Muscle layer of colon (tissue), 2 donors: ENCODE measurements around the gene IFNG.

ENCODE experiments used
- H3K27ac ChIP-seq: one replicate; pipeline ENCODE4 v1.7.0; 2013; ENCODE audit warnings: low read depth, mild to moderate bottlenecking, low read length, moderate library complexity
- H3K27me3 ChIP-seq, 2 donors: one replicate each; pipeline ENCODE4 v1.7.0; 2013; ENCODE audit warnings: low read length in 2 of 2, mild to moderate bottlenecking in 2 of 2; ENCODE audit not compliant: insufficient read depth in 2 of 2, control insufficient read depth in 1 of 2
- H3K36me3 ChIP-seq: one replicate; pipeline ENCODE4 v1.7.0; 2013; ENCODE audit warnings: mild to moderate bottlenecking, low read length; ENCODE audit not compliant: insufficient read depth
- H3K4me1 ChIP-seq: one replicate; pipeline ENCODE4 v1.7.0; 2013; ENCODE audit warnings: mild to moderate bottlenecking, low read length; ENCODE audit not compliant: insufficient read depth
- H3K4me3 ChIP-seq, 2 donors: one replicate each; pipeline ENCODE4 v1.7.0; 2013; ENCODE audit warnings: low read length in 2 of 2, low read depth in 1 of 2, mild to moderate bottlenecking in 1 of 2, moderate library complexity in 1 of 2
- H3K9ac ChIP-seq: one replicate; pipeline ENCODE4 v1.7.0; 2013; ENCODE audit warnings: low read length
- H3K9me3 ChIP-seq: one replicate; pipeline ENCODE4 v1.7.0; 2013; ENCODE audit warnings: mild to moderate bottlenecking, low read length
- donor health status: abdominal sarcoma.
- donor health status: Adenocarcinoma of cecum.

The IFNG gene

DNA sequence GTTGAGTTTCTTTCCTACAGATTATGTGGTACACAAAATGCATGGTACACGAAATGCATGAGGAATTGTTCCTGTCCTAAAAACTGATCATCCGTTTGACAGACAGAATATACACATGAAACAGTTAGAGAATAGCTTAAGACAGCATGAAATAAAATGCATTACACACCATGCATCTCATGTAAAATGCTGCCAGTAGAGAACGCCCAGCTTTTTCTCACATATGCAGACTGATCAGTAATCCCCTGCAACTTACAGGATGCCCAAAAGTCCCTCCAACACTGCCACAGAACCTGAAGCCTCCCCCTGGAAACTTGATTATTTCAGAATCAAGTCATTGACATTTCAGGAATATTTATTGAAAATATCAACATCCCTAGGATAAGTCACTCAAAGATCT, 24.0 kb downstream of the IFNG start:
- Histone ChIP-seq H3K27ac (no peak overlapping the region), H3K4me3 (no peak overlapping the region), H3K4me1 (no peaks in the 10 kb centered on the region)

DNA sequence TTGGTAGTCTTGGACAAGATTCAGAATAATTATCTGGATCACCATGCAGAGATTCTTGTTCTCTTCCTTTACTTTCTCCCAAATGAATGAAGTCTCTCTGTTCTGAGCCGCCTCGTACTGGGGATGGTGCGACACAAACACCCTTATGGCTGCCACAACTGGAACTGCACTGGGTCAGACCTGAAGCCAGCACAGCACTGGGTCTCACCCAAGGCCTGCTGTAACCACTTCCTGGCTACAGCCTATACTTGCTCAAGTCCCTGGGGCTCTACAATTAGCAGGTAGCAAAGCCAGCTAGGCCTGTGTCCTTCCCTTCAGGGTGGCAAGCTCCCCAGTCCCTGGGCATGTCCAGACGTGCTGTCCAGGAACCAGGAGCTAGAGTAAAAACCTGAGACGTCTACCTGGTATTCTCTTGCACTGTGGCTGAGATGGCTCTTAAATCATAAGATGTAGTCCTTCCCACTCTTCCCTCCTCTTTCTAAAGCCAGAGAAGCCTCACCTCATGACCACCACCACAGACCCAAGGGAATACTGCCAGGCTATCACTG, 27.6 kb downstream of the IFNG start:
- no peaks in the 10 kb centered on the region for H3K27me3 ChIP-seq
- H3K9ac ChIP-seq, result no peak overlapping the region
- no peak overlapping the region for H3K4me3 ChIP-seq
- no peak overlapping the region for H3K27ac ChIP-seq
- no peaks in the 10 kb centered on the region for H3K9me3 ChIP-seq
- H3K4me1 ChIP-seq, result no peaks in the 10 kb centered on the region
- H3K36me3 ChIP-seq, result no peaks in the 10 kb centered on the region

More for the DNA sequence above, 24.0 kb downstream of the IFNG start:
- Histone ChIP-seq H3K27me3 (no peaks in the 10 kb centered on the region), H3K9me3 (no peaks in the 10 kb centered on the region), H3K36me3 (no peaks in the 10 kb centered on the region), H3K9ac (no peak overlapping the region)

DNA sequence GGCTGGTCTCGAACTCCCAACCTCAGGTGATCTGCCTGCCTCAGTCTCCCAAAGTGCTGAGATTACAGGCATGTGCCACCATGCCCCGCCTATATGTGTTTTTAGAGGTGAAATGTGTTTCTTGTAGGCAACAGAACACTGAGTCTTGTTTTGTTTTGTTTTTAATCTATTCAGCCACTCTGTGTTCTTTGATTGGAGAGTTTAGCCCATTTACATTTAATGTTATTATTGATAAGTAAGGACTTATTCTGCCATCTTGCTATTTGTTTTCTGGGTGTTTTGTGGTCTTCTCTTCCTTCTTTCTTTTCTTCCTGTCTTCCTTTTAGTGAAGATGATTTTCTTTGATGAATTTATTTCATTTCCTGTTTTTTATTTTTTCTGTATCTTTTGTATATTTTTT, 29.6 kb downstream of the IFNG start:
- Histone ChIP-seq H3K27me3 (no peaks in the 10 kb centered on the region), H3K4me3 (no peak overlapping the region), H3K9me3 (no peaks in the 10 kb centered on the region), H3K27ac (no peak overlapping the region), H3K36me3 (no peaks in the 10 kb centered on the region), H3K9ac (no peak overlapping the region), H3K4me1 (no peaks in the 10 kb centered on the region)

DNA sequence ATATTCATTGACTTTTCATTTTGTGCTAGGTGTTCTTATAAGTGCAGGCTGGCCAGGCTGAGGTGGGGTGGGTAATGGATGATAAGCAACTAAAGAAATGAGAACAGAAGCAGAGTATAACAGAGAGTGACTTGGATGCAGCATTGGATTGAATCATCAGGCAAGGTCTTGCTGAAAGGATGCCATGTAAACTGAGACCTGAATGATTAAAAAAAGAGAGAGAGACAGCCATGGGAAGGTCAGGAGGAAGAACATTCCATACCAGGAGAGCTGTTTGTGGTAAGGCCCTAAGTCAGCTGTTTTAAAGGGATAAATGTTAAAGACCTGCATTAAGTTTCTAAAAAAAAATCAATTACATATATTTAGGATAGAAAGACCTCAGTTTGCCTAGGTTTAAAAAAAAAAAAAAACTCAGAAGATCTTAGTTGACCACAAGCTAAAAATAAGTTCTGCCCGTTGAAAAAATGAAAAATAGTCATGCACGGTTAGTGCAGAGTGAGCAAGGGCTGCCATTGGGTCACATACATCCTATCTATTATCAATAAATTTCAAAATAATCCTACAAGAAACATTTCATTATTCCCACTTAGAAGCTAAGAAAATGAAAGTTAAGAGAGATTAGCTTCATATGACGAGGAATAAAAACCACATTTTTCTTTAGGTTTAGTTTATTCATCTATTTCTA, 37.2 kb downstream of the IFNG start:
- Histone ChIP-seq H3K4me1 (no peaks in the 10 kb centered on the region), H3K9me3 (no peaks in the 10 kb centered on the region), H3K4me3 (no peak overlapping the region), H3K9ac (no peak overlapping the region), H3K36me3 (no peaks in the 10 kb centered on the region), H3K27me3 (no peaks in the 10 kb centered on the region), H3K27ac (no peak overlapping the region)

DNA sequence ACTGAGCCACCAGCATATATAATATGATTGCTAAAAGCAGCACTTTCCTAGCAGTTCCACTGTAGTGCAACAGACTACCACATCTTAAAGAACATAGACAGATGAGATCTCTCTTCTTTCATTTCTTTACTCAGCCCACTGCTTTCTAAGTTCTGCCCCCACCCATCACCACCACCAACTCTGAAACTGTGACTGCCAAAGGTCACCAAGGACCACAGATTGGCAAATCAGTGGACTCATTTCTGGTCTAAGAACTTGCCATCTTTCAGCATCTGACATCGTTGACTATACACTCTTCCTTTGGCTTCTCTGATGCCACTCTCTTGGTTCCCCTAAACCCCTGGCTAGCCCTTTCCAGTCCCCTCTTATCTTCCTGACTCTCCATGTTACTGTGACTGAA, 38.4 kb downstream of the IFNG start:
- H3K36me3 ChIP-seq, result no peaks in the 10 kb centered on the region
- no peak overlapping the region for H3K4me3 ChIP-seq
- H3K9ac ChIP-seq, result no peak overlapping the region
- no peaks in the 10 kb centered on the region for H3K4me1 ChIP-seq
- no peak overlapping the region for H3K27ac ChIP-seq
- H3K27me3 ChIP-seq, result no peaks in the 10 kb centered on the region
- H3K9me3 ChIP-seq, result no peaks in the 10 kb centered on the region

DNA sequence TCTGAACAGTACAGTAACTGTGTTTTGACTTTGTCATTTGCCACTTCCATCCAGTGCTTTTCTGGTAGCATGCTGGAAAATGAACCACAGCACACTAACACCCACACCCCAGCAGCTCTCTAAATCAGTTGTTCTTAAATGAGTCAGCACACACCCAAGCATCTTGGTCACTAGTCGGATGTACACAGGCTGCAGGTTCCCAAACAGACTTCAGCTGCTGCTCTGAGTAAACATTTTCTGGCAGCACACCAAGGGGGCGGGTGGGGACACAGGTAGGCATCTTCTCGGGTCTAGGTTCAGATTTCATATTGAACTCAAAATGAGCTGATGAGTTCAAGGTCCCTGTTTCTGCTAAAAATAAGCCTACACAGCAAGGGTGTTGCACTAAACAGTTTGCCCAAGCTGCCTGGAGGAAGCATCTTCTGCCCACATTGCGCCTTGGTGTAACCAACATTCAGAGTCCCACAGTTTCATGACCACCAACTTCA, 39.8 kb downstream of the IFNG start:
- Histone ChIP-seq H3K4me3 (no peak overlapping the region), H3K27me3 (no peaks in the 10 kb centered on the region), H3K9ac (no peak overlapping the region), H3K9me3 (no peaks in the 10 kb centered on the region), H3K4me1 (no peaks in the 10 kb centered on the region), H3K27ac (no peak overlapping the region), H3K36me3 (no peaks in the 10 kb centered on the region)

DNA sequence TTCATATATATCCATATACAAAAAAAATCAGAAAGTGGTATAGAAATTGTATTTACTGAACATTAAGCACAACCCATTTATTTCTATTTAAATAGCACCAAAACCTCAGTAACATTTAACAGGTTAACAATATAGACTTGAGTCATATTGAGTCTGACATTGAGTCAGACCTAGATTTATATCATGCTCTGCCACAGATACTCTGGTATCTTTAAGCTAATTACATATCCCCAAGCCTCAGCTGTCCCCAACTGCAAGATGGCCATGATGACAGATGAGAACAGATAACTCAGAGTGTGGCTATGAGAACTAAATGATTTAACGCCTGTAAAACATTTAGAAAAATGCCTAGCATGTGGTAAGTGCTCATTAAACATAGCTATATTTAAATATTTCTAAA, 40.3 kb downstream of the IFNG start:
- no peaks in the 10 kb centered on the region for H3K9me3 ChIP-seq
- no peak overlapping the region for H3K9ac ChIP-seq
- H3K4me1 ChIP-seq, result no peaks in the 10 kb centered on the region
- no peaks in the 10 kb centered on the region for H3K36me3 ChIP-seq
- no peak overlapping the region for H3K4me3 ChIP-seq
- no peak overlapping the region for H3K27ac ChIP-seq
- no peaks in the 10 kb centered on the region for H3K27me3 ChIP-seq

DNA sequence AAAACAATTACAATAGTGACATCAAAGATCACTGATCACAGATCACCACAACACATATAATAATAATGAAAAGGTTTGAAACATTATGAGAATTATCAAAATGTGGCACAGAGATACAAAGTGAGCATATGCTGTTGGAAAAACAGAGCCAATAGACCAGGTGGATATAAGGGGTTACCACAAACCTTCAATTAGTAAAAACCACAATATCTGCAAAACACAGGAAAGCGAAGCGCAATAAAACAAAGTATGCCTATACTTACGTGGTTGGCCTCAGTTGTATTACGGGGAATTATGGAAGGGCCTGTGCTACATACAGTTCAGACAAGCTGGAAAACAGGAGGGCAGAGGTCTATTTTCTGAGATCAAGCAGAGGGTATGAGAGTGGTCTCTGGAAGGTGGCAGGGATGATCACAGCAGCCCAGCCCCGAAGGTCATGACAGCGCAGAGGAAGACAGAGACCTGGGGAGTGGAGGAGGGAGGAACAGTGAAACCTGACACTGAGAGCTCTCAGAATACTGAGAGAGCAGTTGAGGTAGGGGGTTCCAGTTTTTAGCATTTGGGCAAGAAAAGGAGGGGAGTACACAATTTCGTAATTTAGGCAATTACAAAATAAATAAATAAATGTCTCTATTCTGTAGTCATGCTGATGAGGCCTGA, 41.3 kb downstream of the IFNG start:
- no peaks in the 10 kb centered on the region for H3K9me3 ChIP-seq
- H3K27ac ChIP-seq, result no peak overlapping the region

DNA sequence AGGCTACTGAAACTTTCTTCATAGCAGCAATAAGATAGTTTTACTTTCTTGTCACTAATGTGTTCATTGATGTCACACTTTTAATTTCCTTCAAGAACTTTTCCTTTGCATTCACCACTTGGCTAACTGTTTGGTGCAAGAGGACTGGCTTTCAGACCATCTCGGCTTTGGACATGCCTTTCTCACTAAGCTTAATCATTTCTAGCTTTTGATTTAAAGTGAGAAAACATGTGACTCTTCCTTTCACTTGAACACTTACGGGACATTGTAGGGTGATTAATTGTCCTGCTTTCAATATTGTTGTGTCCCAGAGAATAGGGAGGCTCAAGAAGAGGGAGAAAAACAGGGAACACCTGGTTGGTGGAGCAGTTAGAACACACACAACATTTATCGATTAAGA, 41.9 kb downstream of the IFNG start:
- H3K4me1 ChIP-seq, result no peaks in the 10 kb centered on the region
- no peak overlapping the region for H3K4me3 ChIP-seq
- H3K27me3 ChIP-seq, result no peaks in the 10 kb centered on the region
- H3K27ac ChIP-seq, result no peak overlapping the region
- no peaks in the 10 kb centered on the region for H3K36me3 ChIP-seq
- no peak overlapping the region for H3K9ac ChIP-seq
- no peaks in the 10 kb centered on the region for H3K9me3 ChIP-seq

More for the DNA sequence above, 41.3 kb downstream of the IFNG start:
- H3K9ac ChIP-seq, result no peak overlapping the region
- H3K27me3 ChIP-seq, result no peaks in the 10 kb centered on the region
- H3K4me1 ChIP-seq, result no peaks in the 10 kb centered on the region
- H3K36me3 ChIP-seq, result no peaks in the 10 kb centered on the region
- no peak overlapping the region for H3K4me3 ChIP-seq

DNA sequence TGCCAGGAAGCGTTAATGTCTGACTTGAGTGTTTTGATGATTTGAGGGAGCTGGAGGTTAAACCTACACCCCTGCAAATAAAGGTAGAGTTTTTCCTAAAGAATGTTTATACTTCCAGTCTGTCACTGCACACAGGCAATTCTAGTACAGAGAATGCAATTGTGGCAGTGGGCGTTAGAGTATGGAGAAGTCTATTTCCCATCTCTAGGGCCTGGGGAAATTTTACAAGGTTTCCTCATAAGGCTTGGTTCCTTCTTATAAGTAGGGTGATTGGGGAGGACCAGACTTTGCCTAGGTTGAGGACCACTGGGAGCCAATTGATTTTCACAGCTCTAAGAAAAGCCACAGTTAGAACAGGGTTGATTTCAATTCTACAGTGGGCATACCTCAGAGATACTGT, 44.3 kb downstream of the IFNG start:
- no peaks in the 10 kb centered on the region for H3K27me3 ChIP-seq
- no peaks in the 10 kb centered on the region for H3K9me3 ChIP-seq
- H3K36me3 ChIP-seq, result no peaks in the 10 kb centered on the region
- H3K4me3 ChIP-seq, result no peak overlapping the region
- no peak overlapping the region for H3K9ac ChIP-seq
- no peak overlapping the region for H3K27ac ChIP-seq
- H3K4me1 ChIP-seq, result no peaks in the 10 kb centered on the region

DNA sequence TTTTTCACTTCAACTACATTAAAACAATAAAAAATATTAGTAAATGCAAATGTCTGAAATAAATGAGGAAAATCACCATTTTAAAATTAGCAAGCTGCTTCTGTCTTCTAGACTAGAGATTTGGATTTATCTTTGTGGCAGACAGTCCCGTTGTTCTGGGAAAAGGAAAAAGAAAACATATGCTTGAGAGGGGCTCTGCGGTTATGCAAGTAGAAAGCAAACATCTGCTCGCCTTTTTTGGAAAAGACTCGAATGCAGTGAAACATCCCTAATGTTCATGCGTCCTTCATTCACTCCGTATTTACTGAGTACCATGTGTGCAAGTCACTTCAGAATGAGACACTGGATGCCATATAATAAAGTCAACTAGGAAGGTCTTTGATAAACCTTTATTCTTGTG, 44.9 kb downstream of the IFNG start:
- H3K4me1 ChIP-seq, result no peaks in the 10 kb centered on the region
- H3K36me3 ChIP-seq, result no peaks in the 10 kb centered on the region
- no peaks in the 10 kb centered on the region for H3K9me3 ChIP-seq
- H3K4me3 ChIP-seq, result no peak overlapping the region
- no peaks in the 10 kb centered on the region for H3K27me3 ChIP-seq
- H3K27ac ChIP-seq, result no peak overlapping the region
- H3K9ac ChIP-seq, result no peak overlapping the region

DNA sequence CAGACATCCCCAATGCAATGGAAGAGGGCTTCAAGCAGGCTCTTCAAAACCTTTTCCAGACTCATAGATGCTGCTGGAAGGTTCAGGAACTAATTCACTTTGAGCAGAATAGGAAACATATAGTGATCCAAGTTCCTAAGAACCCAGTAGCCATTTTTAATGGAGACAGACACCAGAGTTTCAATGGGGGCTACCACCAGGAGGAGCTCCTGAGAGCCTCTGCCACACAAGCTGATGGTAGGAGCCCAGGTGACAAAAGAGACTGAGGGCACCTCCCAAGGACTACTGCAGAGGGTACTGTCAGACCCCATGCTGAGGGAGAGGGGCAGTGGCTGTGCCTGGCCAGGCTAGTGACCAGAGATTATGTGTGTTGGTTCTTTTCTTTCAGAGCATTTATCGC, 45.9 kb downstream of the IFNG start:
- Histone ChIP-seq H3K27me3 (no peaks in the 10 kb centered on the region), H3K4me1 (no peaks in the 10 kb centered on the region), H3K9ac (no peak overlapping the region), H3K36me3 (no peaks in the 10 kb centered on the region), H3K27ac (no peak overlapping the region), H3K4me3 (no peak overlapping the region), H3K9me3 (no peaks in the 10 kb centered on the region)
